Measurements from ENCODE around the gene GAP43. TPM values are rescaled to one million over a fixed set of nuclear protein-coding genes. Genes with fewer than 3 reads are reported as not detected.
A peak's percentile ranks its signal among the peaks of the same experiment; 100 is the strongest.

GAP43 gene, protein sequence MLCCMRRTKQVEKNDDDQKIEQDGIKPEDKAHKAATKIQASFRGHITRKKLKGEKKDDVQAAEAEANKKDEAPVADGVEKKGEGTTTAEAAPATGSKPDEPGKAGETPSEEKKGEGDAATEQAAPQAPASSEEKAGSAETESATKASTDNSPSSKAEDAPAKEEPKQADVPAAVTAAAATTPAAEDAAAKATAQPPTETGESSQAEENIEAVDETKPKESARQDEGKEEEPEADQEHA
- not detected in 2 replicates for total RNA-seq

- H3K4me3 ChIP-seq (ENCODE audit: low read depth, low read length): peak within 1 kb of the TSS; percentile 42
- TF ChIP-seq CTCF (IDR thresholded peaks at IDR 0.05; ENCODE audit: insufficient read depth, low read depth, low read length): no peak
- peak; percentile 47 for DNase-seq (ENCODE audit: low read depth)
These were observed at the start of gene GAP43 for GRCh38 chr3:115623044-115623868. Gene GAP43, plus strand, starts transcription at chr3:115623510. Its CDS starts 180 bp downstream, at chr3:115623690.

GRCh38 chr3:115576325-115576875 is 46.9 kb upstream of the GAP43 start:
- DNase-seq (ENCODE audit: low read depth): no peak
- no peak overlapping the region for H3K4me3 ChIP-seq (ENCODE audit: low read depth, low read length)
- TF ChIP-seq CTCF (IDR thresholded peaks at IDR 0.05; ENCODE audit: insufficient read depth, low read depth, low read length): no peak

- no peak for TF ChIP-seq CTCF (IDR thresholded peaks at IDR 0.05; ENCODE audit: insufficient read depth, low read depth, low read length)
- H3K4me3 ChIP-seq (ENCODE audit: low read depth, low read length): no peak overlapping the region
- no peak for DNase-seq (ENCODE audit: low read depth)
These were observed 46.3 kb upstream of the GAP43 start for GRCh38 chr3:115577000-115577399.

DNA sequence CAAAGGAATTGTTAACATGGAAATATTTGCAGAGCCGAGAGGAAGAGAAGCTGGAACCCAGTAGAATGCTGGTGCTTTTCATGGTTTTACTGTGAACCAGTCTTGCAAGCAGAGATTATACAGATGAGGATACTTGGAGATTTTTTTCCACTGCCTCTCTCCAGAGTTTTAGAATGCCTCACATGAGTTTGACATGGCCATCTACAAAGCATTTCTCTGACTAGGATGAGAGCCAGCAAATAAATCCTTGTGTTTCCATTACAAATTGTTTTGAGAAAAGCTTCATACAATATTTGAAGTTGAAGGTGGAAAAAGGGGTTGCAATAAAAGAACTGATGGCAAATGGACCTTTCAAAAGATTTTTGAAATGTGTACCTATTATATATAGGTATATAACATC is 45.0 kb upstream of the GAP43 start:
- no peak for TF ChIP-seq CTCF (IDR thresholded peaks at IDR 0.05; ENCODE audit: insufficient read depth, low read depth, low read length)
- H3K4me3 ChIP-seq (ENCODE audit: low read depth, low read length): no peak overlapping the region
- DNase-seq (ENCODE audit: low read depth): no peak

DNA sequence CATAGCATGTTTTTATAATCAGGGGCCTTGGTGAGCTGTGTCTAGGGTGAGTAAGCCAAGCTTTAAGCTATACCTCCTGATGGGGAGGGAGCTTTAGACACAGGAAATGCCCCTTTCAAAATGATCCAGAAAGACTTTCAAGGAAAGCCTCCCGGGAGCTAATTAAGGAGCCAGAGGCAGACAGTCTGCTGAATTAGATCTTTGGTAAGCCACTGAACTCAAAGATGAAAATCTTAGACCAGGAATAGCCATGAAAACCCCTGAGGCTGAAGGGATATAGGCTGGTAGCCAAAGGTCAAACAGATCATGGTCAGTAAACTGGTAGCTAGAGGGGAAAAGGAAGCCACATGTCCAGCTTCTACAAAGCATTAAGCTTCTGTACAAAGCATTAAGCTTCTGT is 42.7 kb upstream of the GAP43 start:
- no peak overlapping the region for H3K4me3 ChIP-seq (ENCODE audit: low read depth, low read length)
- no peak for DNase-seq (ENCODE audit: low read depth)
- no peak for TF ChIP-seq CTCF (IDR thresholded peaks at IDR 0.05; ENCODE audit: insufficient read depth, low read depth, low read length)

- DNase-seq (ENCODE audit: low read depth): peak; percentile 13
- TF ChIP-seq CTCF (IDR thresholded peaks at IDR 0.05; ENCODE audit: insufficient read depth, low read depth, low read length): no peak
- H3K4me3 ChIP-seq (ENCODE audit: low read depth, low read length): no peak overlapping the region
These were observed 41.8 kb upstream of the GAP43 start for GRCh38 chr3:115581362-115582135.

Measured in fibroblast of villous mesenchyme (primary cell).